Islet precursor cell (in vitro differentiated cells): Measurements from ENCODE around the gene GNG13.
"Not testable (repeated sequence)": the region's sequence is repeated elsewhere in the genome, so short reads cannot be mapped to it uniquely, and the experiment has no call there.

ENCODE experiments used
- DNase-seq: peaks from one replicate; pipeline ENCODE4 v3.0.0-alpha.2; 2018

The GNG13 gene

DNA sequence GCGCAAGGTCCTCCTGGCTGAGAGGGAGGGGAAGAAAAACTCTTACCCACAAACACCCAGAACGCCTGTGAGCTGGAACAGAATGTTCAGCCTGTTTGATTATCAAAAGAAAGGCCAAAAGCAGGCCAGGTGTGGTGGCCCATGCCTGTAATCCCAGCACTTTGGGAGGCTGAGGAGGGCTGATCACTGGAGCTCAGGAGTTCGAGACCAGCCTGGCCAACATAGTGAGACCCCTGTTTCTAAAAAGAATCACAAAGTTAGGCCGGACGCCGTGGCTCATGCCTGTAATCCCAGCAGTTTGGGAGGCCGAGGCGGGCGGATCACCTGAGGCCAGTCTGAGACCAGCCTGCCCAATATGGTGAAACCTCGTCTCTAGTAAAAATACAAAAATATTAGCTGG is 24.2 kb downstream of the GNG13 start:
- DNase-seq, result not testable (repeated sequence)

DNA sequence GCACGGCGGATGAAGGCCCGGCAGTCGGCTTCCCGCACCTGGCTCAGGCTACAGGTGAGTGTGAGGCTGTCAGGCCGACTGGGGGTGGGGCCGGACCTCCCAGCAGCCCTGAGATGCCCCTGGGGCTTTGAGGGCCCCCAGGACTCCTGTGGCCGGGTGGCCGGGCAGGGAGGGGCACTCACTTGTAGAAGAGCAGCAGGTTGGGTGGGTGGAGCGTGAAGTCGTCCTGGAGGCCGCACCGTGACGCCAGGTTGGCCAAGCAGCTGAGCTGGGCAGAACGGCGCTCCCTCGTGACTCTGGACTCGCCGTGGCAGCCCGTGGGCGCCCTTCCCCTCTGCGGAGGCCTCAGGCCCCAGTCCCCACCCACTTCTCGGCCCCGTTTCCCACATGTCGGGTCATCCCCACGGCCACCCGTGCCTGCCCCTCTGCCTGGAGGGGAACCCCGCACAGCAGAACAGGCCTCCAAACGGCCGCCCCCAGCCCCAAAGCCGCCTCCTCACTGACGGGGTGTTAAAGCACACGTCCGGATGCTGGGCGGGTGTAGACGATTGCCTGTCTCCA is 25.2 kb downstream of the GNG13 start:
- no peak for DNase-seq

GRCh38 chr16:774086-775001 is 26.2 kb downstream of the GNG13 start:
- DNase-seq, result no peak

- no peak for DNase-seq
Observed at GRCh38 chr16:772959-773358, 27.6 kb downstream of the GNG13 start.

DNA sequence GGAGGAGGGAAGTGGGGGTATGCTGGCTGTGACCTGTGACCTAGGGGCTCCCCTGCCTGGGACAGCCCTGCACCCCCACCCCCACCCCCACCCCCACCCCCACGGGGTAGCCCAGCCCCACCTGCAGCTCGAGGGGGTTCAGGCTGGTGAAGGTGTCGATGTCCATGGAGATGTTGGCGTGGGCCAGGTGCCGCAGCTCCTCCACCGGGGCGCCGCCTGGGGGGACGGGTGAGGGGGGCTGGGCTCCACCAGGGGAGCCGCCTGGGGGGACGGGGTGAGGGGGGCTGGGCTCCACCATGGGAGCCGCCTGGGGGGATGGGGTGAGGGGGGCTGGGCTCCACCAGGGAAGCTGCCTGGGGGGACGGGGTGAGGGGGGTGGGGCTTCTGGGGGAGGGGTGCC is 30.1 kb downstream of the GNG13 start:
- no peak for DNase-seq

- no peak for DNase-seq
Observed at GRCh38 chr16:769934-770333, 30.6 kb downstream of the GNG13 start.

DNA sequence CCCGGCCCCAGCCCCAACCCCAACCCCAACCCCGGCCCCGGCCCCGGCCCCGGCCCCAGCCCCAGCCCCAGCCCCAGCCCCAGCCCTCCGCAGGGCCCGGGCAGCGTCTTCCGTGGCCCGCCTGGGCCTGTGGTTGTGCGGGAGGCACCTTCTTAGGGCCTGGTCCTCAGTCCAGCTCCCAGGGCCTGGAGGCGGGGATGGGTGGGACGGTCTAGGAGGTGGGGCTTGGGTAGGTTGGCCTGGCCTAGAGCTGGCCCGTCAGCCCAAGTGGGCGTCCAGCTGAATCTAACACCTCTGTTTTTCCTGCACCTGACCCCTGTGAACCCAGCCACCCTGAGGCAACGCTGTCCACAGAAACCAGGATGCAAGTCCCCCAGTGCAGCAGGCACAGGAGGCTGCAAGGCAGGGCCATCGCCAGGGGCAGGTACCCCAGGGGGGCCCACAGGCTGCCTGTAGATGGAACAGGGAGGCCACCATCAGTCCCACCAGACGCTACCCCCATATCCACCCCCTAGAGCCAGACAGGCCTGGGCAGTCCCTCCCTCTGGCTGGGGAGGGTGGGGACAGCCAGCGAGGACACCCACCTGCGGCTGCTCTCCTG is 31.2 kb downstream of the GNG13 start:
- no peak for DNase-seq

DNA sequence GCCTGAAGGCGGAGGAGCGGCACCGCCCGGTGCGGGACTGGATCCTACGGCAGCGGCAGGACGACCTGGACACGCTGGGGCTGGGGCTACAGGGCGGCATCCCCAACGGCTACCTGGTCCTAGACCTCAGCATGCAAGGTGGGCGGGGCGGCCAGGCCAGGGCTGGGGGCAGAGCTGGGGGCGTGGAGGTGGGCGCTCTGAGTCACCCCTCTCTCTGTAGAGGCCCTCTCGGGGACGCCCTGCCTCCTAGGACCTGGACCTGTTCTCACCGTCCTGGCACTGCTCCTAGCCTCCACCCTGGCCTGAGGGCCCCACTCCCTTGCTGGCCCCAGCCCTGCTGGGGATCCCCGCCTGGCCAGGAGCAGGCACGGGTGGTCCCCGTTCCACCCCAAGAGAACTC is 32.1 kb downstream of the GNG13 start:
- no peak for DNase-seq

- no peak for DNase-seq
Observed at GRCh38 chr16:767743-768235, 32.7 kb downstream of the GNG13 start.

DNA sequence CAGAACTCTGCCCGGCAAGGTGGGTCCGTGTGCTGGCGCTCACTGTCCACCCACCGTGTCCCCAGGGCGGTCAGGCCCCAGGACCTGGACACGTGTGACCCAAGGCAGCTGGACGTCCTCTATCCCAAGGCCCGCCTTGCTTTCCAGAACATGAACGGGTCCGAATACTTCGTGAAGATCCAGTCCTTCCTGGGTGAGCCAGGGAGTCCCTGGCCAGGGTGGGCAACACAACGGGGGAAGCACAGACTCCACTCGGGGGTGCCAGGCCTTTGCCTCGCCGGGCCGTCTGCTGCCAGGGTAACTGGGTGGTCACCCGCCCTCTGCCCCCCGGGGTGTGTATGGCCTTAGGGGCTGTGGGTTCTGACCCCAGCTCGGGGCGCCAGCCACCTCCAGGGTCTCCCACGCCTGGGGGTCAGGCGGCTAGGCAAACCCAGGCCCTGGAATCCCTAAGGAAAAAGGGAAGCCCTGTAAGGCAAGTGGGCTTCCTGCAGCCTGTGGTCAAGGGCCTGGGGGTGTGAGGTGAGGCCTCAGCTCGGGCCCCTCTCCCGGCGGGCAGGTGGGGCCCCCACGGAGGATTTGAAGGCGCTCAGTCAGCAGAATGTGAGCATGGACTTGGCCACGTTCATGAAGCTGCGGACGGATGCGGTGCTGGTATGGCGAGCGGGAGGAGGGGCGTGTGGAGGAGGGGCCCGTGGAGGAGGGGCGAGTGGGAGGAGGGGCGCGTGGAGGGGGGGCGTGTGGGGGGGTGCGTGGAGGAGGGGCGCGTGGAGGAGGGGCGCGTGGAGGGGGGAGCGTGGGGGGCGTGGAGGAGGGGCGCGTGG is 33.5 kb downstream of the GNG13 start:
- no peak for DNase-seq

- no peak for DNase-seq
Observed at GRCh38 chr16:766008-766819, 34.3 kb downstream of the GNG13 start.

GRCh38 chr16:765488-765865 is 35.1 kb downstream of the GNG13 start:
- DNase-seq, result no peak

GRCh38 chr16:764848-765487 is 35.6 kb downstream of the GNG13 start:
- DNase-seq, result no peak

DNA sequence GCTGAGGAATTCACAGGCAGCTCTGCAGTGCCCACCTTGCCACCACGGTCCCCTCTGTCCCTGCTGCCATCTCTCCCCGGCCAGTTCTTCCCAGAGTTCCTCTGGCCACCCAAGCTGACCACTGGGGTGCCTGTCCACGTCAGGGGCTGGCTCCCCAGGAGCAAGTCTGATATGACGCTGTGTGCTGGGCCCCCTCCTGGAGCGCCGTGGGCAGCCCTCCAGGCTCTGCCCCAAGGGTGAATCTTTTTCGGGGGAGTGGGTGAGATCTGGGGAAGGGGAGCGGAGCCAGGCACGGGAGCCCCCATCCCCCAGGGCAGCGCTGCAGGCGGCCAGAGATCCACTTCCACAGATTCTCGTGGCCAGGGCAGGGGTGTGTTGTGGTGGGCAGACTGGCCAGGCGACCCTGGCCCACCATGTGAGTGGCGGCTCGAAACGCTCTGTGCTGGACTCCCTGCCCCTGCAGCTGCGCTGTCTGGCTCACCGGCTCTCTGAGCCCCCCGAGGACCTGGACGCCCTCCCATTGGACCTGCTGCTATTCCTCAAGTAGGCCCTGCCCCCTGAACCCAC is 36.3 kb downstream of the GNG13 start:
- no peak for DNase-seq

GRCh38 chr16:763369-764183 is 37.0 kb downstream of the GNG13 start:
- DNase-seq, result no peak

DNA sequence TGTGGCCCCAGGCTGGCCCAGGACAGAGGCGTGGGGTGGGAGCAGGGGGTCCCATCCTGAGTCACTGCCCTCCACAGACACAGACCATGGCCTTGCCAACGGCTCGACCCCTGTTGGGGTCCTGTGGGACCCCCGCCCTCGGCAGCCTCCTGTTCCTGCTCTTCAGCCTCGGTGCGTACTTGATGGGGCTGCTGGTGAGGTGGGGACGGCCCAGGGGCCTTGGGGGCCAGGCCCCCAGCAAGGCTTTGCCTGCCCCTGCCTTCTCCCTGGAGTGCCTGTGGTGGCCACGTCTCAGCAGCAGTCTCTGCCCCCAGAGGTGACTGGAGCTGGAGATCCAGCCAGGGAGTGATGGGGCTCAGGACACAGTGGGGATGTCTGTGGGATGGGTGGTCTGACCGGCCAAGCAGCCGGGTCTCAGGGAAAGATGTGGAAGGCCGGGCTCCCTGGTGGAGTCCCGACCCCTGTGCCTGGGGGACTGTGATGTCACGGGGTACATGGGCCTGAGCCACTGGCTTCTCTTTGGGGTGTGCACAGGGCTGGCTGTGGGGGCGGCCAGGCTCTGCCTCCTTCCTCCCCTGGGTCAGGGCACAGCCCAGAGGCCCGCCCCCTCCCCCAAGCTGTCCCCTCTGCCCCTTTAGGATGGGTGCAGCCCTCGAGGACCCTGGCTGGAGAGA is 37.8 kb downstream of the GNG13 start:
- no peak for DNase-seq

- no peak for DNase-seq
Observed at GRCh38 chr16:761625-762513, 38.7 kb downstream of the GNG13 start.

GRCh38 chr16:760545-761343 is 39.8 kb downstream of the GNG13 start, which contains the start of gene MSLN:
Gene MSLN (plus strand): TSS chr16:760734. CDS start chr16:762681, 1,947 bp downstream.
- no peak for DNase-seq
